Osteoblast (primary cell): Measurements from ENCODE around the gene PRPF6. TPM values are rescaled to one million over a fixed set of nuclear protein-coding genes. Genes with fewer than 3 reads are reported as not detected.
"Not testable (repeated sequence)": the region's sequence is repeated elsewhere in the genome, so short reads cannot be mapped to it uniquely, and the experiment has no call there.

Source experiments
- DNase-seq: peaks from one replicate; pipeline ENCODE4 v3.0.0; 2011; ENCODE audit warnings: low spot score, mixed read lengths; ENCODE audit not compliant: insufficient read length; ENCODE audit errors: missing footprints
- H2AFZ ChIP-seq: 2 replicates; pipeline ENCODE4 v1.6.0; 2011; ENCODE audit warnings: mild to moderate bottlenecking, low read length
- H3K27ac ChIP-seq: 2 replicates; pipeline ENCODE4 v1.5.1; 2011; ENCODE audit warnings: mild to moderate bottlenecking, low read depth, low read length, moderate library complexity
- H3K27me3 ChIP-seq: 2 replicates; pipeline ENCODE4 v1.6.0; 2012; ENCODE audit warnings: mild to moderate bottlenecking, control low read depth, inconsistent platforms, low read length, moderate library complexity; ENCODE audit not compliant: insufficient read depth
- H3K36me3 ChIP-seq: 2 replicates; pipeline ENCODE4 v1.5.1; 2011; ENCODE audit warnings: mild to moderate bottlenecking, low read length, control low read depth, moderate library complexity; ENCODE audit not compliant: insufficient read depth
- H3K4me1 ChIP-seq: 2 replicates; pipeline ENCODE4 v1.5.1; 2011; ENCODE audit warnings: mild to moderate bottlenecking, low read length, control low read depth, moderate library complexity; ENCODE audit not compliant: insufficient read depth
- H3K4me2 ChIP-seq: 2 replicates; pipeline ENCODE4 v1.6.0; 2011; ENCODE audit warnings: mild to moderate bottlenecking, low read length; ENCODE audit not compliant: insufficient read depth
- H3K4me3 ChIP-seq: fragments of 200-600 bp; sonication (generic); 3 replicates; pipeline ENCODE4 v1.5.1; 2012; ENCODE audit warnings: mild to moderate bottlenecking, low read length, inconsistent platforms; ENCODE audit not compliant: insufficient read depth
- H3K79me2 ChIP-seq: 2 replicates; pipeline ENCODE4 v1.6.0; 2012; ENCODE audit warnings: mild to moderate bottlenecking, low read length, control low read depth, inconsistent platforms; ENCODE audit not compliant: insufficient read depth
- H3K9me3 ChIP-seq: 2 replicates; pipeline ENCODE4 v1.5.1; 2011; ENCODE audit warnings: low read depth, low read length, control low read depth
- H4K20me1 ChIP-seq: 2 replicates; pipeline ENCODE4 v1.6.0; 2012; ENCODE audit warnings: mild to moderate bottlenecking, low read length, control low read depth; ENCODE audit not compliant: insufficient read depth
- total RNA-seq: library from RNA; depleted of rRNA; stranded (reverse); fragments of >200 nt; gene quantifications from 2 replicates; pipeline ENCODE4 v1.2.3, GENCODE V29; 2012
- TF ChIP-seq, protein P1 (sequence below): IDR thresholded peaks from 2 replicates; pipeline ENCODE4 v1.5.1; 2011; ENCODE audit warnings: mild to moderate bottlenecking, low read depth, low read length, moderate library complexity; ENCODE audit errors: extremely low read depth

PRPF6 gene
- total RNA-seq, 1 donor, result 56.1 TPM

DNA sequence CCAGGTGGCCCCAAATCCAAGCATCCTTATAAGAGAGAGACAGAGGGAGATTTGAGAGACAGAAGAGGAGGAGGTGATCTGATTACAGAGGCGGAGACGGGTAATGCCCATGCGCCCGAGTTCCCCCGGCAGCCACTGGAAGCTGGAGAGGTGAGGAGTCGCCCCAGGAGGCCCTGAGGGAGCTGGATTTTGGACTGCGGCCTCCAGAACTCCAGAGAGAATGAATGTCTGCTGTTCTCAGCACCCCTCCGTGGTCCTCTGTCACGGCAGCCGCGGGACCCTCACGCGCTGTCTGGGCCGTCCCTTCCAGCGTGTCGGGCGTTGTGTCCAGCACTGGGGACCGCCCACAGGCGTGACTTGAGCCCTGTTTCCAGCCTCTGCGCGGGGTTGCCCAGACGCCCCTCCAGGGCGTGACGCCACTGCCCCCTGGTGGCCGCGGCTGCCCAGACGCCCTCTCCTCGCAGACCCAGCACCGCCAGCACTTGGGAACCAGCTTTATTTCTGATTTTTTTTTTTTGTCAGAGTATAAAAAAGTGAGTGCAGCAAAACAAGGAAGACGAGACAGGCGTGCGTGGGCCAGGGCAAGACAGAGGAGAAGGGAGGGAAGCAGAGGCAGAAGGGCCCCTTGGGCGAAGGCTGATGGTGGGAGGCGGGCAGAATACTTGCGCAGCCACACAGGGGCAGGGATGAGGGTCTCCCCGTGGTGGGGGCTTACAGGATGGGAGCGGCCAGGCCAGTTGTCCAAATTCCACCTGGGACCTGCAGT lies 7.1 kb upstream of the PRPF6 start:
- H3K36me3 ChIP-seq, result no peaks in the 10 kb centered on the region
- peaks cover 4% of the 10 kb centered on the region for H3K79me2 ChIP-seq
- TF ChIP-seq, protein P1, sequence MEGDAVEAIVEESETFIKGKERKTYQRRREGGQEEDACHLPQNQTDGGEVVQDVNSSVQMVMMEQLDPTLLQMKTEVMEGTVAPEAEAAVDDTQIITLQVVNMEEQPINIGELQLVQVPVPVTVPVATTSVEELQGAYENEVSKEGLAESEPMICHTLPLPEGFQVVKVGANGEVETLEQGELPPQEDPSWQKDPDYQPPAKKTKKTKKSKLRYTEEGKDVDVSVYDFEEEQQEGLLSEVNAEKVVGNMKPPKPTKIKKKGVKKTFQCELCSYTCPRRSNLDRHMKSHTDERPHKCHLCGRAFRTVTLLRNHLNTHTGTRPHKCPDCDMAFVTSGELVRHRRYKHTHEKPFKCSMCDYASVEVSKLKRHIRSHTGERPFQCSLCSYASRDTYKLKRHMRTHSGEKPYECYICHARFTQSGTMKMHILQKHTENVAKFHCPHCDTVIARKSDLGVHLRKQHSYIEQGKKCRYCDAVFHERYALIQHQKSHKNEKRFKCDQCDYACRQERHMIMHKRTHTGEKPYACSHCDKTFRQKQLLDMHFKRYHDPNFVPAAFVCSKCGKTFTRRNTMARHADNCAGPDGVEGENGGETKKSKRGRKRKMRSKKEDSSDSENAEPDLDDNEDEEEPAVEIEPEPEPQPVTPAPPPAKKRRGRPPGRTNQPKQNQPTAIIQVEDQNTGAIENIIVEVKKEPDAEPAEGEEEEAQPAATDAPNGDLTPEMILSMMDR, result peak; percentile 95
- peak overlapping the region; percentile 98 for H2AFZ ChIP-seq
- H3K4me2 ChIP-seq, result peak overlapping the region; percentile 92
- no peaks in the 10 kb centered on the region for H3K9me3 ChIP-seq
- DNase-seq, result peak; percentile 100
- peaks cover under 1% of the 10 kb centered on the region for H4K20me1 ChIP-seq
- H3K4me3 ChIP-seq, result peak overlapping the region; percentile 78
- H3K27ac ChIP-seq, result no peak overlapping the region
- peaks cover 24% of the 10 kb centered on the region for H3K4me1 ChIP-seq
- no peaks in the 10 kb centered on the region for H3K27me3 ChIP-seq

DNA sequence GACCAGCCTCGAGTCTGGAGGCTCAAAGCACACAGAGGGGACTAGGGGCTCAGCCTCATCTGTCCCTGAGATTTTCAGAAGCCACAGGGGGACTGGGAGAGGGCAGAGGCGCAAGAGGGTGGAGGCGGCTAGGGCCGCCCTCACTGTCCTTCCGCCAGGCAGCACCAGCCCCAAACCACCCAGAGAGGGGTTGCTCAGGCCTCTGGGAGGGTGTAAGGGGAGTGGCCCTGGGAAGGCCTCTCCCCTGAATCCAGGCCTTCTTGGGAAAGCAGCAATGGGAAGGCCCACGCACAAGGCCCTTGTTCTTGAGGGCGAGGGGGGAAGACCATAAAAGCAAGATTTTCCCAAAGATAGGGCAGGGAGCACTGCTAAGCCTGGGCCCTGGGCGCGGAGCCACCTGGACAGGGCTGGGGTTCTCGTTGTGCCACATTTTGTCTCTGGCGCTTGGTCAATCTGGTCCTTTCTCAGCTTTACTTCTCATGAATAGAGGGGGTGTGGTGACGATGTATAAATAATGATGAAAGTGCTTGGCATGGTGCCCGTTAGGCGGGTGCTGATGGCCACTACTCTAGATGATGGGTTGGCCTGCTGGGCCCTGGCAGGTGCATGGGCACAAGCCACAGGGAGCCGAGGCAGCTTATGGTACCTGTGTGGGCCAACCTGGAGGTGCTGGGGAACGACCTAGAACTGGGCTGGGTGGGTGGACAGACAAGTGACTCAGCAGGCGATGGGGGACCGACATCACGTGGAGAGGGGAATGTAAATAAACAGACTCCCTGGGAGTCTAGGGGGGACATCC lies 6.3 kb upstream of the PRPF6 start:
- no peaks in the 10 kb centered on the region for H3K9me3 ChIP-seq
- peaks cover 22% of the 10 kb centered on the region for H3K4me1 ChIP-seq
- TF ChIP-seq, protein P1, result no peak
- H3K27me3 ChIP-seq, result no peaks in the 10 kb centered on the region
- no peak overlapping the region for H3K4me2 ChIP-seq
- no peak overlapping the region for H2AFZ ChIP-seq
- no peak overlapping the region for H3K27ac ChIP-seq
- DNase-seq, result peak; percentile 86
- no peaks in the 10 kb centered on the region for H3K36me3 ChIP-seq
- H3K79me2 ChIP-seq, result no peaks in the 10 kb centered on the region
- no peak overlapping the region for H3K4me3 ChIP-seq
- H4K20me1 ChIP-seq, result no peaks in the 10 kb centered on the region

DNA sequence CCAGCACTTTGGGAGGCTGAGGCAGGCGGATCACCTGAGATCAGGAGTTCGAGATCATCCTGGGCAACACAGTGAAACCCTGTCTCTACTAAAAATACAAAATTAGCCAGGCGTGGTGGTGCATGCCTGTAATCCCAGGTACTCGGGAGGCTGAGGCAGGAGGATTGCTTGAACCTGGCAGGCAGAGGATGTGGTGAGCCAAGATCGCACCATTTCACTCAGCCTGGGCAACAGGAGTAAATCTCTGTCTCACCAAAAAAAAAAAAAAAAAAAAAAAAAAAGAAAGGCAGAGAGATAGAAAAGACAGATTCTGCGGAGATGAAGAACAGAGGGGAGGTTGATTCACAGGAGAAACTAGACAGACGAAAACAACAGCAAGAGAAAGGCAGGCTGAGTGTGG lies 4.4 kb upstream of the PRPF6 start:
- H3K36me3 ChIP-seq, H3K9me3 ChIP-seq, H4K20me1 ChIP-seq, H3K27ac ChIP-seq, DNase-seq, H3K4me3 ChIP-seq, H2AFZ ChIP-seq, H3K27me3 ChIP-seq, H3K4me2 ChIP-seq, H3K79me2 ChIP-seq: not testable (repeated sequence)
- peaks cover 30% of the 10 kb centered on the region for H3K4me1 ChIP-seq

DNA sequence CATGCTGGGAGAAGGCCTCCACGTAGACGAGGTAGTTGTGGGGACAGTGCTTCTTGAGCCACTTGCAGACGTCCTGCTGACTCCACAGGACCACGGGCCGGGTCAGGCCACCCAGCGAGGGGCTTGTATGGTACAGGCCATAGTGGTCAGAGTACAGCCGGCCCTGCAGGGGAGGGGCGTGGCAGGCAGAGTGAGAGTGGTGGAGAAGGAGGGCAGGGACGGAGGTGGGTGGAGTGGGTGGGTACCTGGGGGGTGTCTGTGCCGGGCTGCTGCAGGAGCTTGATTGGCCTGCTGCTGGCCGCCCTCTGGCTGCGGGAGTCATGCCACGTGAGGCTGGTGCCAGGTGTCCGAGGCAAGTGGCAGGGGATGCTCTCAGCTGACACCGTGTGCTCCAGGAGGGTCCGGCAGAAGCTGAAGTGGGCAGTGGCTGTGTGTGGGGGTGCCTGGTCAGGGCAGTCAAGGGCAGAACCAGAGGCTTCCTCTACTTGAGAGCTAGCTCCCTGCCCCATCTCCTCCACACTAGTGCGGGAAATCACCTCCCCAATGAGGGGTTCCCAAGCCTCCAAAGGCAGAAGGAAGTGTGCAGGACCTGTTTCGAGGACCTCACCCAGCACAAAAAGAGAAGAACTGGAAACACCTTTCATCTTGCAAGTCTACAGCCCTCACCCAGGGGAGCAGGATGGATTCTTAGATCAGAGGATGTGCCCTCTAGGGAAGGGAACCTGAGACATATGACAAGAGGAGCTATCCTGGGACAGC lies 3.8 kb upstream of the PRPF6 start:
- Histone ChIP-seq H3K27ac (no peak overlapping the region), H3K4me2 (peak overlapping the region; percentile 86), H3K4me1 (peaks cover 35% of the 10 kb centered on the region), H3K27me3 (no peaks in the 10 kb centered on the region), H3K79me2 (peaks cover 12% of the 10 kb centered on the region), H3K4me3 (no peak overlapping the region), H2AFZ (no peak overlapping the region), H4K20me1 (peaks cover 5% of the 10 kb centered on the region), H3K36me3 (no peaks in the 10 kb centered on the region), H3K9me3 (no peaks in the 10 kb centered on the region)
- TF ChIP-seq, protein P1, result no peak
- peak; percentile 72 for DNase-seq
